Measurements from ENCODE around the gene CFAP45. TPM values are rescaled to one million over a fixed set of nuclear protein-coding genes. Genes with fewer than 3 reads are reported as not detected.

Gene CFAP45
- total and polyA plus RNA-seq, 2 experiments from 2014 or later: 0.36 TPM; not detected in 1

GRCh38 chr1:159892944-159893343 lies 7.0 kb downstream of the CFAP45 start:
- TF ChIP-seq POLR2AphosphoS5 (IDR thresholded peaks at IDR 0.05; ENCODE audit: low read depth) (no peak), ZNF462 (CRISPR knock-in tag; IDR thresholded peaks at IDR 0.05) (no peak), EZH2 (IDR thresholded peaks at IDR 0.05; ENCODE audit: low read depth, unreplicated experiment) (no peak), STAT1 (IDR thresholded peaks at IDR 0.05; ENCODE audit: unreplicated experiment) (no peak), CTCF (conservative IDR thresholded peaks at IDR 0.05; ENCODE audit: low read depth in 2 of 2) (peak in 1 of 2 experiments; percentile 54; a peak in 3 of 4 replicates), CREB1 (CRISPR knock-in tag; IDR thresholded peaks at IDR 0.05; ENCODE audit: low read depth) (no peak), EZH2phosphoT487 (IDR thresholded peaks at IDR 0.05; ENCODE audit: unreplicated experiment) (no peak), ETS1 (IDR thresholded peaks at IDR 0.05) (no peak)

More at GRCh38 chr1:159892944-159893343, 7.0 kb downstream of the CFAP45 start:
- peaks cover 2% of the 10 kb centered on the region for H3K27me3 Mint-ChIP-seq (ENCODE audit: insufficient read depth, low read depth, poor library complexity)
- no peak overlapping the region for H3K4me3 Mint-ChIP-seq
- Histone ChIP-seq H3K27me3 (ENCODE audit: insufficient read depth) (no peaks in the 10 kb centered on the region), H3K4me2 (no peak overlapping the region), H3K79me2 (replicated peaks; ENCODE audit: insufficient read depth) (no peaks in the 10 kb centered on the region), H3K9me2 (ENCODE audit: insufficient read depth) (no peaks in the 10 kb centered on the region), H3K27ac (ENCODE audit: low read depth) (no peak overlapping the region), H3K4me1 (ENCODE audit: insufficient read depth) (no peaks in the 10 kb centered on the region), H3K4me3 (no peak overlapping the region), H4K20me1 (replicated peaks; ENCODE audit: insufficient read depth) (no peaks in the 10 kb centered on the region), H3K36me3 (ENCODE audit: insufficient read depth) (no peaks in the 10 kb centered on the region; the same call in 1 of the 2 replicates), H3F3A (replicated peaks; ENCODE audit: low read depth) (no peaks in the 10 kb centered on the region), H2AFZ (0 out of 2 replicates have a peak overlapping the region, but pooled peaks have one; percentile 52)
- no peaks in the 10 kb centered on the region for H3K36me3 Mint-ChIP-seq (ENCODE audit: low read depth)
- H3K4me1 Mint-ChIP-seq: peaks cover 9% of the 10 kb centered on the region
- no peak overlapping the region for H3K27ac Mint-ChIP-seq
- ATAC-seq (no peak; the same call in 1 of the 3 replicates), DNase-seq (ENCODE audit: low spot score) (peak; percentile 44)
- no peaks in the 10 kb centered on the region; the same call in 2 of the 3 replicates for H3K9me3 Mint-ChIP-seq

Measured in GM23338 (cell line).